ENCODE measurements around the gene CRHR1.

Gene CRHR1

GRCh38 chr17:45791041-45791582 is 7.0 kb downstream of the CRHR1 start:
- CTCF ChIA-PET = interaction anchor here (1.3 kb wide), 1 partner anchor 8 kb away, joined by 3 read pairs; no protein-coding TSS in a partner anchor
- no peak overlapping the region for H3K27ac ChIP-seq
- DNase-seq (ENCODE audit: low spot score) = no peak
- POLR2A ChIA-PET (ENCODE audit: low non-redundant PET) = interaction anchor here (0.6 kb wide), 1 partner anchor 45 kb away, joined by 5 read pairs; no protein-coding TSS in a partner anchor
- TF ChIP-seq, protein P1, sequence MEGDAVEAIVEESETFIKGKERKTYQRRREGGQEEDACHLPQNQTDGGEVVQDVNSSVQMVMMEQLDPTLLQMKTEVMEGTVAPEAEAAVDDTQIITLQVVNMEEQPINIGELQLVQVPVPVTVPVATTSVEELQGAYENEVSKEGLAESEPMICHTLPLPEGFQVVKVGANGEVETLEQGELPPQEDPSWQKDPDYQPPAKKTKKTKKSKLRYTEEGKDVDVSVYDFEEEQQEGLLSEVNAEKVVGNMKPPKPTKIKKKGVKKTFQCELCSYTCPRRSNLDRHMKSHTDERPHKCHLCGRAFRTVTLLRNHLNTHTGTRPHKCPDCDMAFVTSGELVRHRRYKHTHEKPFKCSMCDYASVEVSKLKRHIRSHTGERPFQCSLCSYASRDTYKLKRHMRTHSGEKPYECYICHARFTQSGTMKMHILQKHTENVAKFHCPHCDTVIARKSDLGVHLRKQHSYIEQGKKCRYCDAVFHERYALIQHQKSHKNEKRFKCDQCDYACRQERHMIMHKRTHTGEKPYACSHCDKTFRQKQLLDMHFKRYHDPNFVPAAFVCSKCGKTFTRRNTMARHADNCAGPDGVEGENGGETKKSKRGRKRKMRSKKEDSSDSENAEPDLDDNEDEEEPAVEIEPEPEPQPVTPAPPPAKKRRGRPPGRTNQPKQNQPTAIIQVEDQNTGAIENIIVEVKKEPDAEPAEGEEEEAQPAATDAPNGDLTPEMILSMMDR (conservative IDR thresholded peaks at IDR 0.05; ENCODE audit: low read depth) = no peak

DNA sequence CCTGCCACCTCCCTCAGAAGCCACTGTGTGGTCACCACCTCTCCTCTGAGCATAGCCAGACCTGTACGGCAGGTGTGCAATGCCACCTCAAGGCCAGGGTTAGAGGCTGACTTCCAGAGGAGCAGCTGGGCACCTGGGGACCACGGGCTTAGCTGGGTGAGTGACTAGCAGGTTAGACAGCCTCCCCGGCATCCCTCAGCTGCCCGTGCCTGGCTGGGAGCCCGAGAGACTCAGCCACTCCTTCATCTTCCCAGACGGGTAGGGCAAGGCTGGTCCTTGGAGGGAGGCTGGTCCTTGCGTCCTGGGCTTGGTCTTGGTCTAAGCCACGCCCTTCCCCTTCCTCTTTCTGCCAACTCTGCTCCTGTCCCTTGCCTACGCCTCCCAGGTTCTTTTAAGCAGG is 7.8 kb downstream of the CRHR1 start:
- peak; percentile 31 for DNase-seq (ENCODE audit: low spot score)
- H3K27ac ChIP-seq = no peak overlapping the region
- ChIA-PET CTCF (interaction anchor here (1.1 to 1.3 kb wide), 2 partner anchors 9 to 152 kb away, joined by 3 read pairs; no protein-coding TSS in a partner anchor), POLR2A (ENCODE audit: low non-redundant PET) (interaction anchor here (0.7 kb wide), 1 partner anchor 346 kb away, joined by 5 read pairs; no protein-coding TSS in a partner anchor)
- TF ChIP-seq, protein P1 (conservative IDR thresholded peaks at IDR 0.05; ENCODE audit: low read depth) = no peak

- TF ChIP-seq, protein P1 (conservative IDR thresholded peaks at IDR 0.05; ENCODE audit: low read depth) = no peak
- ChIA-PET POLR2A (ENCODE audit: low non-redundant PET) (no interaction called here), CTCF (interaction anchor here (1.1 kb wide), 1 partner anchor 152 kb away, joined by 3 read pairs; no protein-coding TSS in a partner anchor)
- no peak overlapping the region for H3K27ac ChIP-seq
- no peak for DNase-seq (ENCODE audit: low spot score)
Observed at GRCh38 chr17:45792437-45792836, 8.3 kb downstream of the CRHR1 start.

DNA sequence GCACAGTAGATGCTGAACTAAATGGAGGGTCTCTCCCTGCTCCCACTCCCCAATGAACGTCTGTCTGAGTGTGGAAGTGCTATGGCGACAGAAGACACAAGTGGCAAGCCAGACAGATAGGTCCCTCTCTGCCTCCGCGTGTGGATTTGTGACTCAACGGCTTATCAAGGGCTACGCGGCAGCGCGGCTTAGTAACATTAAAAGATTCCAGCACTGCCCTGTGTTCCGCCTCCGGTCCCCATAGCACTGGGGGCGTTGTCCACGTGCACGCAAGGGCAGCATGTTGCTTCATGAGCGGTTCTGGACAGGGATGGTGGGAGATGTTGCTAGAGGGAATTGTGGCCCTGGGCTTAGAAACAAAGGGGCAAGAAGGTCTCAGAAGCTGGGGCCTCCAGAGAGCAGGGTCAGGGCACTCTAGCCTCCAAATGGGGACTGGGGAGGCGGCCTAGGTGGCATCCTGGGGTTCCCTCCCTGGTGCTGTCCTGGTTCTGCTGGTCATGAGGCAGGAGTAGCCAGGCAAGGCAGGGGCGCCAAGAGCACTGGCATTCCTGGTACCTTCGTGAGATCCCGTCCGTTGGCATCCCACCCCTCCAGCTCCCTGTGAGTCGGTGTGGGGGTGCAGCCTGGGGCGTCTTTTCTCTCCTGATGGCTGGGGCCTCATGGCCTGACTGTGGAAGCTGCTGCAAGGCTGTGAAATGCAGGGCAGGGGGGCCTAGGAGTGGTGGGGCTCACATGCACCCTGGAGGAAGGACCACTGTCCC is 9.1 kb downstream of the CRHR1 start:
- ChIA-PET CTCF (no interaction called here), POLR2A (ENCODE audit: low non-redundant PET) (no interaction called here)
- TF ChIP-seq, protein P1 (conservative IDR thresholded peaks at IDR 0.05; ENCODE audit: low read depth) = no peak
- DNase-seq (ENCODE audit: low spot score) = no peak
- H3K27ac ChIP-seq = no peak overlapping the region

GRCh38 chr17:45793999-45794540 is 9.9 kb downstream of the CRHR1 start:
- TF ChIP-seq, protein P1 (conservative IDR thresholded peaks at IDR 0.05; ENCODE audit: low read depth) = no peak
- ChIA-PET POLR2A (ENCODE audit: low non-redundant PET) (no interaction called here), CTCF (no interaction called here)
- no peak for DNase-seq (ENCODE audit: low spot score)
- H3K27ac ChIP-seq = no peak overlapping the region

GRCh38 chr17:45794840-45795239 is 10.7 kb downstream of the CRHR1 start:
- POLR2A ChIA-PET (ENCODE audit: low non-redundant PET) = no interaction called here
- DNase-seq (ENCODE audit: low spot score) = no peak
- TF ChIP-seq, protein P1 (conservative IDR thresholded peaks at IDR 0.05; ENCODE audit: low read depth) = no peak
- no peak overlapping the region for H3K27ac ChIP-seq
- CTCF ChIA-PET = interaction anchor here (0.5 kb wide), 1 partner anchor 157 kb away, joined by 3 read pairs; no protein-coding TSS in a partner anchor
